GM12878 (cell line): ENCODE data around the gene ATP2A3. TPM values are rescaled to one million over a fixed set of nuclear protein-coding genes. Genes with fewer than 3 reads are reported as not detected.
A peak's percentile ranks its signal among the peaks of the same experiment; 100 is the strongest.

ENCODE experiments used
- ATAC-seq: fragments of 200-7000 bp; cut with Tn5 transposase; 3 replicates; pipeline ENCODE4 v1.9.1; 2020; ENCODE audit warnings: mild to moderate bottlenecking, moderate library complexity
- BruUV-seq: library from RNA; stranded (reverse); fragments of 400-500 nt; replicated peaks from 2 replicates; lab custom pipeline; 2021; lab: Mats Ljungman, UMichigan
- CTCF ChIA-PET: fragments of 300-600 bp; sonication (Branson Sonifier 250); formaldehyde crosslinking; extraction: SDS; loops from one replicate; lab custom pipeline; 2021; ENCODE audit warnings: inconsistent platforms; lab: Yijun Ruan, JAX
- POLR2A ChIA-PET: fragments of 350-600 bp; formaldehyde crosslinking; extraction: SDS; loops from one replicate; lab custom pipeline; 2021; ENCODE audit warnings: inconsistent platforms; lab: Charles Lee
- RAD21 ChIA-PET: fragments of 300-600 bp; sonication (Branson Sonifier 250); formaldehyde crosslinking; loops from one replicate; lab custom pipeline; 2023; ENCODE audit warnings: antibody characterized with exemption; ENCODE audit not compliant: unreplicated experiment; lab: Charles Lee
- SMC1A ChIA-PET: fragments of 300-600 bp; sonication (Branson Sonifier 250); formaldehyde crosslinking; loops from one replicate; lab custom pipeline; 2023; ENCODE audit not compliant: unreplicated experiment, uncharacterized antibody; lab: Charles Lee
- DNase-seq: peaks from one replicate; pipeline ENCODE4 v3.0.0-alpha.2; 2011; ENCODE audit warnings: low read depth, low spot score
- FAIRE-seq: peaks from 3 replicates; lab custom pipeline; 2011; peaks lifted over from hg19 to GRCh38; lab: Jason Lieb, UNC
- H2AFZ ChIP-seq: 2 replicates; pipeline ENCODE4 v1.6.0; 2011; ENCODE audit warnings: low read depth, low read length, control low read depth; ENCODE audit not compliant: control insufficient read depth
- H3K27ac ChIP-seq: 2 replicates; pipeline ENCODE4 v1.5.1; 2011; ENCODE audit warnings: control low read depth; ENCODE audit not compliant: control insufficient read depth, insufficient read depth
- H3K27me3 ChIP-seq, 2 experiments: replicated peaks in 1 of 2; 2 replicates each; pipeline versions ENCODE4 v1.6.0 to v1.6.1; 2011; ENCODE audit warnings: low read length in 1 of 2; ENCODE audit not compliant: control insufficient read depth in 2 of 2, insufficient read depth in 2 of 2
- H3K36me3 ChIP-seq, 2 experiments: 2 replicates each; pipeline ENCODE4 v1.5.1; 2011; ENCODE audit warnings: low read length in 1 of 2; ENCODE audit not compliant: control insufficient read depth in 2 of 2, insufficient read depth in 2 of 2
- H3K4me1 ChIP-seq: 2 replicates; pipeline ENCODE4 v1.6.1; 2011; ENCODE audit warnings: mild to moderate bottlenecking, low read length, moderate library complexity, mixed read lengths; ENCODE audit not compliant: control insufficient read depth, insufficient read depth
- H3K4me2 ChIP-seq: 2 replicates; pipeline ENCODE4 v1.6.0; 2011; ENCODE audit warnings: control low read depth; ENCODE audit not compliant: control insufficient read depth, insufficient read depth
- H3K4me3 ChIP-seq: fragments of 200-600 bp; sonication (generic); 2 replicates; pipeline ENCODE4 v1.5.1; 2016
- H3K79me2 ChIP-seq: 2 replicates; pipeline ENCODE4 v1.6.0; 2011; ENCODE audit warnings: low read length; ENCODE audit not compliant: control insufficient read depth, insufficient read depth
- H3K9ac ChIP-seq: 2 replicates; pipeline ENCODE4 v1.8.0; 2011; ENCODE audit warnings: low read length, control low read depth, mixed read lengths; ENCODE audit not compliant: control insufficient read depth, insufficient read depth
- H3K9me3 ChIP-seq: replicated peaks from 3 replicates; pipeline ENCODE4 v1.5.1; 2011; ENCODE audit warnings: mild to moderate bottlenecking, low read length; ENCODE audit not compliant: control insufficient read depth, insufficient read depth
- H4K20me1 ChIP-seq: 2 replicates; pipeline ENCODE4 v1.6.0; 2011; ENCODE audit not compliant: control insufficient read depth, insufficient read depth
- ATF2 ChIP-seq: IDR thresholded peaks from 2 replicates; pipeline ENCODE4 v1.6.1; 2012; ENCODE audit warnings: low read length, inconsistent platforms
- CREM ChIP-seq: IDR thresholded peaks from 2 replicates; pipeline ENCODE4 v1.6.1; 2014; ENCODE audit warnings: antibody characterized with exemption, low read depth
- E4F1 ChIP-seq: fragments of 450-650 bp; IDR thresholded peaks from 2 replicates; pipeline ENCODE4 v1.6.1; 2018; ENCODE audit warnings: borderline replicate concordance, mild to moderate bottlenecking; ENCODE audit not compliant: partially characterized antibody
- FOXK2 ChIP-seq: fragments of 450-650 bp; IDR thresholded peaks from 2 replicates; pipeline ENCODE4 v1.6.1; 2017; ENCODE audit warnings: mild to moderate bottlenecking, moderate library complexity
- HDAC6 ChIP-seq: fragments of 200-600 bp; sonication (generic); IDR thresholded peaks from one replicate; pipeline ENCODE4 v1.8.0; 2017; ENCODE audit warnings: antibody characterized with exemption; ENCODE audit not compliant: unreplicated experiment
- IRF5 ChIP-seq: fragments of 450-650 bp; IDR thresholded peaks from 2 replicates; pipeline ENCODE4 v1.6.1; 2017; ENCODE audit warnings: borderline replicate concordance
- JUNB ChIP-seq: IDR thresholded peaks from 2 replicates; pipeline ENCODE4 v1.6.1; 2016; ENCODE audit warnings: antibody characterized with exemption, mild to moderate bottlenecking
- MEF2A ChIP-seq: IDR thresholded peaks from 2 replicates; pipeline ENCODE4 v1.6.1; 2011; ENCODE audit warnings: low read depth, mild to moderate bottlenecking, low read length, moderate library complexity; ENCODE audit not compliant: insufficient read depth
- NR2F1 ChIP-seq: fragments of 450-650 bp; conservative IDR thresholded peaks from 2 replicates; pipeline ENCODE4 v1.6.1; 2017; ENCODE audit warnings: mild to moderate bottlenecking
- RUNX3 ChIP-seq: IDR thresholded peaks from 2 replicates; pipeline ENCODE4 v1.6.1; 2012; ENCODE audit warnings: low read length, inconsistent platforms
- SREBF2 ChIP-seq: IDR thresholded peaks from 2 replicates; pipeline ENCODE4 v1.6.1; 2012; ENCODE audit warnings: mild to moderate bottlenecking, low read length
- ZNF207 ChIP-seq: fragments of 450-650 bp; IDR thresholded peaks from 2 replicates; pipeline ENCODE4 v1.6.1; 2014; ENCODE audit warnings: antibody characterized with exemption, mild to moderate bottlenecking, borderline replicate concordance
- ZNF274 ChIP-seq: IDR thresholded peaks from one replicate; pipeline ENCODE4 v1.8.0; 2011; ENCODE audit not compliant: insufficient read length, insufficient read depth
- WGBS: methylation state at CpG from one replicate; pipeline ENCODE4 v1.1.6; 2016; ENCODE audit warnings: low lambda C conversion rate; ENCODE audit not compliant: insufficient replicate concordance, insufficient coverage; ENCODE audit errors: missing lambda C conversion rate; 5-methylcytosine and 5-hydroxymethylcytosine counted together
- in situ Hi-C: fragments of 300-500 bp; cut with MboI; formaldehyde crosslinking; loops from 9 replicates; pipeline ENCODE4 v1.14.3; 2018; ENCODE audit warnings: mixed read lengths
- intact Hi-C: fragments of 100-400 bp; cut with micrococcal nuclease; formaldehyde crosslinking; loops from one replicate; pipeline ENCODE4 v1.14.2; 2022; ENCODE audit not compliant: unreplicated experiment
- polyA plus RNA-seq, 11 experiments: library from polyadenylated mRNA; depleted of rRNA in 4 of 11; unstranded in 6 of 11; stranded (reverse) in 5 of 11; fragments of >200 nt; fragmentation: Nextera tagmentation in 4 of 11; fragmentation: Illumina TruSeq in 1 of 11; extraction: Ambion mirVana in 4 of 11; extraction: Trizol in 1 of 11; gene quantifications; 1 replicate in 1 of 11; 2 replicates in 10 of 11; pipeline versions ENCODE4 v1.2.1 to v1.2.3, GENCODE V29; 2011 to 2016; ENCODE audit warnings: inconsistent platforms in 2 of 11, missing spikeins in 2 of 11, low read depth in 1 of 11
- total RNA-seq, 4 experiments: library from RNA; depleted of rRNA in 3 of 4; stranded (reverse); fragments of >200 nt in 3 of 4; fragmentation: Illumina TruSeq in 1 of 4; extraction: Trizol in 1 of 4; gene quantifications; 2 replicates each; pipeline versions ENCODE4 v1.2.1 to v1.2.3, GENCODE V29; 2013 to 2021

Gene ATP2A3
- total and polyA plus RNA-seq, 10 of the 15 experiments (the other 5 are each of a cell fraction or from before 2014, with no cell fraction given) = 1.0 to 99.2 (median 37.9) TPM

GRCh38 chr17:3995067-3995466 lies 30.8 kb upstream of the ATP2A3 start (continued):
- TF ChIP-seq IRF5 = no peak
- no peak for TF ChIP-seq ZNF207
- no peak for TF ChIP-seq FOXK2
- no peak for TF ChIP-seq HDAC6

GRCh38 chr17:3994221-3994576 lies 30.0 kb upstream of the ATP2A3 start:
- TF ChIP-seq E4F1 = no peak
- TF ChIP-seq ATF2 = peak; percentile 51; the same call in 1 of the 2 replicates
- peak; percentile 43; the same call in 1 of the 2 replicates for TF ChIP-seq RUNX3
- no peak for TF ChIP-seq SREBF2
- peak; percentile 62 for TF ChIP-seq JUNB
- TF ChIP-seq NR2F1 = 0 out of 2 replicates have a peak, but pooled peaks have one; percentile 9
- no peak for TF ChIP-seq MEF2A
- TF ChIP-seq ZNF274 = no peak
- TF ChIP-seq CREM = 0 out of 2 replicates have a peak, but pooled peaks have one; percentile 8
- Histone ChIP-seq H3K27ac (peak overlapping the region; percentile 76), H3K4me2 (peak overlapping the region; percentile 13; the same call in 1 of the 2 replicates), H3K9me3 (peaks cover 4% of the 10 kb centered on the region), H2AFZ (peak overlapping the region; percentile 69), H3K36me3 (no peaks in the 10 kb centered on the region), H3K27me3 (no peaks in the 10 kb centered on the region), H4K20me1 (no peaks in the 10 kb centered on the region), H3K79me2 (no peaks in the 10 kb centered on the region), H3K4me1 (peaks cover 20% of the 10 kb centered on the region), H3K4me3 (no peak overlapping the region), H3K9ac (peak overlapping the region; percentile 35)
- no TSS peak for BruUV-seq
- ChIA-PET CTCF (interaction anchor here (1.3 to 2.1 kb wide), 2 partner anchors 29 to 80 kb away, joined by 7 to 8 read pairs; no protein-coding TSS in a partner anchor), SMC1A (no interaction called here), POLR2A (interaction anchor here (1.0 kb wide), 1 partner anchor 32 kb away, joined by 3 read pairs; no protein-coding TSS in a partner anchor), RAD21 (interaction anchor here (1.5 kb wide), 1 partner anchor 80 kb away, joined by 6 read pairs; no protein-coding TSS in a partner anchor)
- in situ Hi-C loops (no loop called here), intact Hi-C loops (no loop called here)
- WGBS = 84% methylated on average over 1 of the region's 1 CpG
- DNase-seq (no peak), ATAC-seq (peak; percentile 58), FAIRE-seq (peak; percentile 49)
